ENCODE data around the gene CLCN6.

- TF ChIP-seq EZH2 (IDR thresholded peaks at IDR 0.05; ENCODE audit: borderline replicate concordance, insufficient read depth, low read depth, low read length, poor library complexity, severe bottlenecking) (no peak), CTCF (IDR thresholded peaks at IDR 0.05) (no peak)
Measured at GRCh38 chr1:11854519-11854918, 48.5 kb downstream of the CLCN6 start.

Data from B cell (primary cell).